RWPE1 (cell line): ENCODE results near the gene TFEB.

Experiments
- CTCF ChIA-PET: fragments of 350-600 bp; sonication (Branson Sonifier 250); formaldehyde crosslinking; extraction: SDS; loops from one replicate; lab custom pipeline; 2021; lab: Yijun Ruan, JAX
- POLR2A ChIA-PET: fragments of 400-600 bp; formaldehyde crosslinking; extraction: SDS; loops from one replicate; lab custom pipeline; 2020; ENCODE audit warnings: antibody characterized with exemption; ENCODE audit not compliant: low non-redundant PET; lab: Yijun Ruan, JAX
- DNase-seq: peaks from one replicate; pipeline ENCODE4 v3.0.0; 2012; ENCODE audit warnings: low spot score
- H3K27ac ChIP-seq: fragments of 450-650 bp; 2 replicates; pipeline ENCODE4 v1.5.1; 2017
- TF ChIP-seq, protein P1 (sequence below): fragments of 450-650 bp; conservative IDR thresholded peaks from 2 replicates; pipeline ENCODE4 v1.5.1; 2017; ENCODE audit warnings: low read depth, mild to moderate bottlenecking

The TFEB gene

DNA sequence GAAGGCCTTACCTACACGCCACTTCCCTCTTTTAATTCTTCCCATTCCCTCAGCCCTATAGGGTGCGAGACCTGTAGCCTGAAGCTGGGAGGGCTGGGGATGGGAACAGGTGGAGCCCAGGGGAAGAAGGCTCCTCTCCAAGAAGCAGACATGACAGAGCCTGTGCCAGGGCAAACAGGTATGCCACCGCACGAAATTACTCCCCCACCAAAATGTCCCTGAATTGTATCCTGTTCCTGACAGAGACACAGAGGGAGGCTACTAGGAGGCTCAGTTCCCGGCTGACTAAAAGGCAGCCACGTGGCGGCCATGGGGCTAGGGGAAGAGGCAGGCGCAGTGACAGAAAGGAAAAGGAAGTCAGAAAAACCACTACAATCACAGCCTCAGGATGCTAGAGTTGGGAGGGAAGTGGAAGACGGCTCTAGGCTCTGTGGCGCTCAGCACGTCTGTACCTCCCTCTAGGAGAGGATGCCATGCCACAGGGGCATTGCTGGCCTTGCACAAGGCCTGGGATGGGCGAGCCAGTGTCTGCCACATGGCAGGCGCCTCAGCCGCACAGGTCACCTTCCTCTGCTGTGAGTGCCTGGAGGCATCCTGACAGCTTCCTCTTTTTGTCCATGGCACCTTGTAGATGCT lies 27.7 kb downstream of the TFEB start:
- ChIA-PET CTCF (interaction anchor here (0.7 to 1.3 kb wide), 3 partner anchors 15 to 348 kb away, joined by 3 to 4 read pairs (median 3); no protein-coding TSS in a partner anchor), POLR2A (interaction anchor here (1.5 kb wide), 1 partner anchor 26 kb away, joined by 6 read pairs; no protein-coding TSS in a partner anchor)
- TF ChIP-seq, protein P1, sequence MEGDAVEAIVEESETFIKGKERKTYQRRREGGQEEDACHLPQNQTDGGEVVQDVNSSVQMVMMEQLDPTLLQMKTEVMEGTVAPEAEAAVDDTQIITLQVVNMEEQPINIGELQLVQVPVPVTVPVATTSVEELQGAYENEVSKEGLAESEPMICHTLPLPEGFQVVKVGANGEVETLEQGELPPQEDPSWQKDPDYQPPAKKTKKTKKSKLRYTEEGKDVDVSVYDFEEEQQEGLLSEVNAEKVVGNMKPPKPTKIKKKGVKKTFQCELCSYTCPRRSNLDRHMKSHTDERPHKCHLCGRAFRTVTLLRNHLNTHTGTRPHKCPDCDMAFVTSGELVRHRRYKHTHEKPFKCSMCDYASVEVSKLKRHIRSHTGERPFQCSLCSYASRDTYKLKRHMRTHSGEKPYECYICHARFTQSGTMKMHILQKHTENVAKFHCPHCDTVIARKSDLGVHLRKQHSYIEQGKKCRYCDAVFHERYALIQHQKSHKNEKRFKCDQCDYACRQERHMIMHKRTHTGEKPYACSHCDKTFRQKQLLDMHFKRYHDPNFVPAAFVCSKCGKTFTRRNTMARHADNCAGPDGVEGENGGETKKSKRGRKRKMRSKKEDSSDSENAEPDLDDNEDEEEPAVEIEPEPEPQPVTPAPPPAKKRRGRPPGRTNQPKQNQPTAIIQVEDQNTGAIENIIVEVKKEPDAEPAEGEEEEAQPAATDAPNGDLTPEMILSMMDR: no peak
- peak overlapping the region; percentile 96 for H3K27ac ChIP-seq
- DNase-seq: no peak

DNA sequence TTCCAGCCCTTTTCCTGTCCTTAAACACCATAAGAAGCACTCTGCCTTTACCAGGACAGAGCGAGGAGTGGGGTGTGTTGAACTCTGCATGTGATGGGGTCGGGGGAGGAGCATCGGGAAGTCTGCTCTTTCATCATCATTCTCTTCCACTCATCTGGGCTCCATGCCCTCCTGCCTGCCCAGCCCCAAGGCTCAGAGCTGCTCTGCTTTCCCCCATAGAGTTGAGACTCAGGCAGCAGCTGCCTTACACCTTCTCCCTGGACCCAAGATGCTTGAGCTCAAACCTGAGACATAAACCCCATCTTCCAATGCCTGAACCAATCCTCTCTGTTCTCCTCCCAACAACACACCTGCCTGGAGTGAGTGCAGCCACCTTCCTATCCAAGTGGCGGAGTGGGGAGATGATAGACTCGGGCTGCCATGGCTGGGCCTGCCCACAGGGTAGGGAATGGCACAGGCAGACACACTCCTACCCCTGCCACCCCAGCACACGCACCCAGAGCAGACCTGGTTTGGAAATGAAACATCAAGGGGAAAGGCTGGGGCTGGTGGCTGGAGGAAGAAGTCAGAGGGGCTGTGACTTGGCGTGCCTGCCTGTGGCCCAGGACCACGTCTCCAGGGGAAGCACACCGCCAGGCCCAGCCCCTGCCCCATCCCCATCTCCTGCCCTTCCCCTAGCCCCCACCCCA lies 28.4 kb downstream of the TFEB start:
- TF ChIP-seq, protein P1: no peak
- POLR2A ChIA-PET: interaction anchor here (1.5 kb wide), 1 partner anchor 27 kb away, joined by 6 read pairs; no protein-coding TSS in a partner anchor

DNA sequence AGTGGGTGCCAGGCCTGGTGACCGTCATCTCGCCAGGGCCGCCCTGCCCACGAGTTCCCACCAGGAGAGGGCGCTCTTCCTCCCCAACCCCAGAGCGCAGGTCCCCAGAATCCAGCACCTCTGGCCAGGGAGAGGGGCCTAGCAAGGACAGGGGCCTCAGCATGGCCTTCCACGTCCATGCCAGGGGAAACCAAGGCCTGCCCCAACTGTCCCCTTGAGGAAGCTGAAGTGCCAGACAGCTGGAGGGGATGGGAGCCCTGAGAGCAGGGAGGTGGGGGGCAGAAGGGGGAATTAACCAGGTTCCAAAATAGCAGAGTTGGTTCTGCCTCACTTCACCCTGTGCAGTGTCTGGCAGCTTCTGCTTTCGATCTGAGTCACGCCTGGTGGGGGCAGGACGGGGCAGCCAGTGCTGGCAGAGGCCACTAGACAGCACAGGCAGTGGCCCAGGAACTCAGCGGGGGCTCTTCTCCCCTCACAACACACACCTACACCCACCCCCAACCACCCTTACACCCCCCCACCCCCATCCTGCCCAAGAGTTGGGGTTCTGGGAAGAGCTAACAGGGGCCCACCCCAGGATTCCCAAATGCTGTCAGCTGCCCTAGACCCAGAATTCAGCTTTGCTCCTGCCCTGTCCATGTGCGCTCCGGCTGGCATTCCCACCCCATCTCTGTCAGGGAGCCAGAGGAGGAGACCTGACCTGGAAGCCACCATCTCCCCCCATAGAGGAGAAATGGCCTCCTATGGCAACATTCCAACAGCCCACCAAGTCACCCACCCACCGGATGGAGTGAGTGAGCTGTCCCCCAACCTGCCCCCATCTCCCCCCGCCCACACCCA lies 29.2 kb downstream of the TFEB start:
- DNase-seq: peak; percentile 80
- CTCF ChIA-PET: interaction anchor here (0.6 to 1.8 kb wide), 7 partner anchors 10 to 281 kb away, joined by 3 to 11 read pairs (median 4); no protein-coding TSS in a partner anchor
- peak overlapping the region; percentile 96 for H3K27ac ChIP-seq
- POLR2A ChIA-PET: interaction anchor here (0.6 to 1.5 kb wide), 3 partner anchors 28 to 634 kb away, joined by 3 to 6 read pairs (median 3); partner anchors contain the start of genes OARD1 and TAF8
- TF ChIP-seq, protein P1: peak; percentile 66; the same call in 1 of the 2 replicates

More for the DNA sequence above, 28.4 kb downstream of the TFEB start:
- no peak for DNase-seq
- CTCF ChIA-PET: interaction anchor here (0.7 to 1.7 kb wide), 6 partner anchors 13 to 348 kb away, joined by 3 to 11 read pairs (median 4); no protein-coding TSS in a partner anchor
- H3K27ac ChIP-seq: peak overlapping the region; percentile 96

DNA sequence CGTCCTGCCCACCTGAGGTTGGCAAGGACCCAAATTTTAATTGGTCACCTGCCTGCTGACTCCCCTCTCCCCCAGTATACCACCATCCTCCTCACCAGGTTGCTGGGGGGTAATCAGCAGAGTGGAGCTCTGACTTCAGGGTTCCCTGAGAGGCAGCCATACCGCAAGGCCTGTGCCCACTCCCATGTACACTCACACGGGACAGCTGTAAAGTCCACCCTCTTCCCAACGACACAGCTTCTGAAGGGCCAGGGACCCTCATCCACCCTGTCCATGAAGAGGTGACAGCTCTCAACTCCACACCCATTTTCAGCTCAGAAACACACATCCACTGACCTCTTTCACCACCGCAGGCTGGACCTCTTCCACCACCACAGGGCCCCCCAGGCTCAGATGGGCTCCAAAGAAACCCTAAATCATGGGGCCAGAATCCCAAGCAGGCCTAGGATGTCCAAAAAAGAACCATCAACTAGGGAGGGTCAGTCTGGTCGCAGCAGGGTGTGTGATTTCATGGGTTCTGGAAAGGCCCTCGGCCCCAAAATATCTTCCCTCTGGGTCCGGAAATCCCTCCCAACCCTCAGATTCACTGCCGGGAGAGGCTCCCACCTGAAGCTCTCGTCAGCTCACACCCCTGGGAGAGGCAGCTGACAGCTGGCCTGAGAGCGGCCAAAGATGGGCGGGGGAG lies 30.0 kb downstream of the TFEB start:
- CTCF ChIA-PET: interaction anchor here (0.6 to 1.8 kb wide), 6 partner anchors 11 to 280 kb away, joined by 3 to 11 read pairs (median 5); no protein-coding TSS in a partner anchor
- TF ChIP-seq, protein P1: no peak
- H3K27ac ChIP-seq: peak overlapping the region; percentile 96
- POLR2A ChIA-PET: interaction anchor here (0.6 to 1.2 kb wide), 4 partner anchors 14 to 633 kb away, joined by 3 to 4 read pairs (median 3); partner anchors contain the start of genes OARD1 and TAF8
- DNase-seq: no peak

DNA sequence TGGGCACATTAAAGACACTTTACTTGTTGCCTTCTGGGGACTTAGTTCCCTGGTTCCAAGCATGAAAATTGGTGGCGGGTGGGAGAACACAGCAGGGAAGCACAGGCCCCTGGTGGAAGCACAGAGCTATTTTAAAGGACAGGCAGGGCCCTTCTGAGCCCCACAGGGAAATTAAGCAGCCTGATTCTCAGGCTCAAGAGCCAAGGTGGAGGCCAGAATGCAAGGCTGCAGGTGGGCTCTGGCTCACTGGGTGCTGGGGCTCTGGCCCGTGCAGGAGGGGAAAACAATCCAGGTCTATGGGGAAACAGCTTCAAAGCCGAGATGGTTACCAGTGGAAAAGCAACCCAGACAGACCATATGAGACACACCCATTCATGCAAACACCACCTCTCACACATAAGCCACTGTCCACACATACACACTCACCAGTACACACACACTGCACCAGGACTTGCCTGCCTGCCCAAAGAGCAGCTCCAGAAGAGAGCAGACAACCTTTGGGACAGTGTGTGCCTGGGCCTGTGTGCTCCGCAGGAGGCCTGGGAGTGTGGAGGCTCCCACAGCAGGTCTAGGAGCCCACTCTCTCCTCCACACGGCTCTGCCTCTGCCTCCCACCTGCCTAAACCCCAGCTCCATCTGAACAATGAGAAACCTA lies 30.6 kb downstream of the TFEB start:
- CTCF ChIA-PET: interaction anchor here (0.6 to 1.8 kb wide), 3 partner anchors 12 to 319 kb away, joined by 3 to 8 read pairs (median 3); no protein-coding TSS in a partner anchor
- POLR2A ChIA-PET: interaction anchor here (0.7 to 1.2 kb wide), 2 partner anchors 15 to 30 kb away, joined by 3 to 4 read pairs; no protein-coding TSS in a partner anchor
- peak overlapping the region; percentile 96 for H3K27ac ChIP-seq
- TF ChIP-seq, protein P1: no peak
- DNase-seq: no peak
